ENCODE data around the gene HBM.
"Not testable (repeated sequence)": the region's sequence is repeated elsewhere in the genome, so short reads cannot be mapped to it uniquely, and the experiment has no call there.

DNA sequence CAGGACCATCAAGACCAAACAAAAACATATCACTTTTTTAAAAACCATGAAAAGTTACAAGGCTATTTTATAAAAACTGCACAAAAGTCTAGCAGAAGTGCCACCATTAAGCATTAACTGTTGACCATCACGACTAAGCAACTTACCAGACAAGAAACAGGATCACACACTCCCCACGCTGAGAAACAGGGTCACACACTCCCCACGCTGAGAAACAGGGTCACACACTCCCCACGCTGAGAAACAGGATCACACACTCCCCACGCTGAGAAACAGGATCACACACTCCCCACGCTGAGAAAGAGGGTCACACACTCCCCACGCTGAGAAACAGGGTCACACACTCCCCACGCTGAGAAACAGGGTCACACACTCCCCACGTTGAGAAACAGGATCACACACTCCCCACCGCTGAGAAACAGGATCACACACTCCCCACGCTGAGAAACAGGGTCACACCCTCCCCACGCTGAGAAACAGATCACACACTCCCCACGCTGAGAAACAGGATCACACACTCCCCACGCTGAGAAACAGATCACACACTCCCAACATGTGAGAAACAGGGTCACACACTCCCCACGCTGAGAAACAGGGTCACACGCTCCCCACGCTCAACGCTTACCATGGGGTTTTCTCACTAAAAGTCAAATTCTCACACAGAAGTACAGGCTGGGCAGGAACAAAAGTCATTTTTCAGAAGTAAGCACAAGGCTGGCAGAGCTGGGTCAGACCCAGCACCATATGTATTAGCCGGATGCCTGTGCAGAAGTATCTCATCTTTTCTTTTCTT is 42.0 kb upstream of the HBM start:
- TF ChIP-seq POLR2A, EP300 (IDR thresholded peaks at IDR 0.05): not testable (repeated sequence)
- TF ChIP-seq, protein P1, sequence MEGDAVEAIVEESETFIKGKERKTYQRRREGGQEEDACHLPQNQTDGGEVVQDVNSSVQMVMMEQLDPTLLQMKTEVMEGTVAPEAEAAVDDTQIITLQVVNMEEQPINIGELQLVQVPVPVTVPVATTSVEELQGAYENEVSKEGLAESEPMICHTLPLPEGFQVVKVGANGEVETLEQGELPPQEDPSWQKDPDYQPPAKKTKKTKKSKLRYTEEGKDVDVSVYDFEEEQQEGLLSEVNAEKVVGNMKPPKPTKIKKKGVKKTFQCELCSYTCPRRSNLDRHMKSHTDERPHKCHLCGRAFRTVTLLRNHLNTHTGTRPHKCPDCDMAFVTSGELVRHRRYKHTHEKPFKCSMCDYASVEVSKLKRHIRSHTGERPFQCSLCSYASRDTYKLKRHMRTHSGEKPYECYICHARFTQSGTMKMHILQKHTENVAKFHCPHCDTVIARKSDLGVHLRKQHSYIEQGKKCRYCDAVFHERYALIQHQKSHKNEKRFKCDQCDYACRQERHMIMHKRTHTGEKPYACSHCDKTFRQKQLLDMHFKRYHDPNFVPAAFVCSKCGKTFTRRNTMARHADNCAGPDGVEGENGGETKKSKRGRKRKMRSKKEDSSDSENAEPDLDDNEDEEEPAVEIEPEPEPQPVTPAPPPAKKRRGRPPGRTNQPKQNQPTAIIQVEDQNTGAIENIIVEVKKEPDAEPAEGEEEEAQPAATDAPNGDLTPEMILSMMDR (IDR thresholded peaks at IDR 0.05) = not testable (repeated sequence)

Measured in tibial nerve (tissue), 4 donors.